GM23338 (cell line): ENCODE data around the gene MLLT3. TPM values are rescaled to one million over a fixed set of nuclear protein-coding genes. Genes with fewer than 3 reads are reported as not detected.

ENCODE experiments used
- ATAC-seq: fragments of 200-7000 bp; cut with Tn5 transposase; 3 replicates; pipeline ENCODE4 v1.9.1; 2020
- DNase-seq: peaks from one replicate; pipeline ENCODE4 v3.0.0-alpha.2; 2015; ENCODE audit warnings: low spot score
- H2AFZ ChIP-seq: fragments of 200-600 bp; sonication (generic); 2 replicates; pipeline ENCODE4 v1.8.0; 2016; ENCODE audit warnings: antibody characterized with exemption, mild to moderate bottlenecking, moderate library complexity
- H3F3A ChIP-seq: fragments of 200-600 bp; sonication (generic); replicated peaks from 2 replicates; pipeline ENCODE4 v1.8.0; 2017; ENCODE audit warnings: antibody characterized with exemption, mixed run types, low read depth
- H3K27ac ChIP-seq: fragments of 200-600 bp; sonication (generic); 2 replicates; pipeline ENCODE4 v1.6.1; 2016; ENCODE audit warnings: low read depth
- H3K27me3 ChIP-seq: fragments of 200-600 bp; sonication (generic); 2 replicates; pipeline ENCODE4 v1.8.0; 2016; ENCODE audit warnings: mild to moderate bottlenecking, mixed run types, moderate library complexity; ENCODE audit not compliant: insufficient read depth
- H3K36me3 ChIP-seq: fragments of 200-600 bp; sonication (generic); 2 replicates; pipeline ENCODE4 v1.8.0; 2016; ENCODE audit warnings: mild to moderate bottlenecking; ENCODE audit not compliant: insufficient read depth
- H3K4me1 ChIP-seq: fragments of 200-600 bp; sonication (generic); 2 replicates; pipeline ENCODE4 v1.8.0; 2016; ENCODE audit warnings: mild to moderate bottlenecking, moderate library complexity; ENCODE audit not compliant: insufficient read depth
- H3K4me2 ChIP-seq: fragments of 200-600 bp; sonication (generic); 2 replicates; pipeline ENCODE4 v1.7.1; 2017; ENCODE audit warnings: mixed run types
- H3K4me3 ChIP-seq: fragments of 200-600 bp; sonication (generic); 2 replicates; pipeline ENCODE4 v1.6.1; 2016; ENCODE audit warnings: mixed run types
- H3K79me2 ChIP-seq: fragments of 200-600 bp; sonication (generic); replicated peaks from 2 replicates; pipeline ENCODE4 v1.8.0; 2017; ENCODE audit warnings: mild to moderate bottlenecking; ENCODE audit not compliant: insufficient read depth
- H3K9me2 ChIP-seq: fragments of 200-600 bp; sonication (generic); 2 replicates; pipeline ENCODE4 v1.8.0; 2017; ENCODE audit not compliant: insufficient read depth
- H4K20me1 ChIP-seq: fragments of 200-600 bp; sonication (generic); replicated peaks from 2 replicates; pipeline ENCODE4 v1.8.0; 2017; ENCODE audit warnings: mild to moderate bottlenecking; ENCODE audit not compliant: insufficient read depth
- H3K27ac Mint-ChIP-seq: 2 replicates; pipeline ENCODE4 v1.8.0; 2020; ENCODE audit warnings: inconsistent platforms, mild to moderate bottlenecking, moderate library complexity, mixed read lengths
- H3K27me3 Mint-ChIP-seq: 3 replicates; pipeline ENCODE4 v1.8.0; 2022; ENCODE audit warnings: low read depth, mild to moderate bottlenecking, moderate library complexity, mixed read lengths, inconsistent platforms; ENCODE audit not compliant: insufficient read depth, poor library complexity
- H3K36me3 Mint-ChIP-seq: 3 replicates; pipeline ENCODE4 v1.8.0; 2021; ENCODE audit warnings: low read depth, mild to moderate bottlenecking, inconsistent platforms, moderate library complexity, mixed read lengths
- H3K4me1 Mint-ChIP-seq: 3 replicates; pipeline ENCODE4 v1.8.0; 2020; ENCODE audit warnings: mild to moderate bottlenecking, inconsistent platforms, mixed read lengths
- H3K4me3 Mint-ChIP-seq: 3 replicates; pipeline ENCODE4 v1.8.0; 2021; ENCODE audit warnings: moderate library complexity, mild to moderate bottlenecking, inconsistent platforms, mixed read lengths
- H3K9me3 Mint-ChIP-seq: 3 replicates; pipeline ENCODE4 v1.8.0; 2020; ENCODE audit warnings: moderate library complexity, mild to moderate bottlenecking, inconsistent platforms, mixed read lengths
- EZH2 ChIP-seq: fragments of 200-600 bp; sonication (generic); IDR thresholded peaks from one replicate; pipeline ENCODE4 v1.8.0; 2017; ENCODE audit warnings: antibody characterized with exemption, mild to moderate bottlenecking, low read depth; ENCODE audit not compliant: unreplicated experiment
- JUNB ChIP-seq: IDR thresholded peaks from one replicate; pipeline ENCODE4 v1.6.1; 2016; ENCODE audit warnings: antibody characterized with exemption; ENCODE audit not compliant: unreplicated experiment
- NANOG ChIP-seq: IDR thresholded peaks from 2 replicates; pipeline ENCODE4 v1.6.1; 2016; ENCODE audit warnings: antibody characterized with exemption, borderline replicate concordance
- ZNF331 ChIP-seq: fragments of 250-450 bp; sonication (Bioruptor Pico); IDR thresholded peaks from 2 replicates; pipeline ENCODE4 v1.5.0; 2020; ENCODE audit warnings: low read depth, mild to moderate bottlenecking, moderate library complexity
- polyA plus RNA-seq: library from polyadenylated mRNA; unstranded; fragments of >200 nt; fragmentation: Nextera tagmentation; extraction: Ambion mirVana; gene quantifications from 2 replicates; pipeline ENCODE4 v1.2.1, GENCODE V29; 2016
- total RNA-seq: library from RNA; depleted of rRNA; stranded (reverse); fragments of >200 nt; shearing (Covaris generic); gene quantifications from 2 replicates; pipeline ENCODE4 v1.2.3, GENCODE V29; 2014
- TF ChIP-seq, protein P1 (sequence below): fragments of 250-450 bp; sonication (Bioruptor Pico); IDR thresholded peaks from 2 replicates; pipeline ENCODE4 v1.5.0; 2020; ENCODE audit warnings: mild to moderate bottlenecking, moderate library complexity
- TF ChIP-seq, protein P2 (sequence below): IDR thresholded peaks from 2 replicates; pipeline ENCODE4 v1.6.1; 2016; ENCODE audit warnings: antibody characterized with exemption
- TF ChIP-seq, protein P3 (sequence below): IDR thresholded peaks from one replicate; pipeline ENCODE4 v1.6.1; 2018; ENCODE audit warnings: antibody characterized with exemption; ENCODE audit not compliant: unreplicated experiment

The MLLT3 gene
- total and polyA plus RNA-seq, 2 experiments from 2014 or later: 7.5 to 9.5 TPM

DNA sequence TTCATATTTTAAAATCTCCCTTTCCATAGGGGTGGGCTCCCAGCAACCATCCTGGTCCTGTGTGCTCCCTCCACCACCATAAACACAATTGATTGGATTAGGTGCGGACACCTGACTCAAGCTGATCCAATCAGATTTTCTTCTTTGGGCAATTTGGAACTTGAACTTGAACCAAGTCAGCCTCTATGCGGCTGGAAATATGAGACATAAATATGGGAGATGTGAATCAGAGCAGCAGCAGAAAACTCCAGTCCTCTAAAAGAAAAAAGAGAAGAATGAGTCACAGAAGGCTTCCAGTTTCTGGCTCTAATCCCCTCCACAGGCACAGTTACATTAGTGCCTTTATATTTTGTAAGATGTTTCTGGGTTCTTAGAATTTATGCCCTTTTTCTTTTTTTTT is 306.6 kb downstream of the MLLT3 start:
- H3K4me3 Mint-ChIP-seq: no peak overlapping the region
- no peak overlapping the region for H2AFZ ChIP-seq
- H3K27ac ChIP-seq: no peak overlapping the region
- no peak overlapping the region for H3K4me3 ChIP-seq
- no peaks in the 10 kb centered on the region; the same call in 2 of the 3 replicates for H3K9me3 Mint-ChIP-seq
- H3K36me3 ChIP-seq: no peaks in the 10 kb centered on the region
- no peak overlapping the region for H3K27ac Mint-ChIP-seq
- DNase-seq (no peak), ATAC-seq (no peak)
- no peaks in the 10 kb centered on the region for H3K79me2 ChIP-seq
- no peaks in the 10 kb centered on the region; the same call in none of the 2 replicates for H3K9me2 ChIP-seq
- TF ChIP-seq ZNF331 (no peak), JUNB (no peak), EZH2 (no peak)
- TF ChIP-seq, protein P1, sequence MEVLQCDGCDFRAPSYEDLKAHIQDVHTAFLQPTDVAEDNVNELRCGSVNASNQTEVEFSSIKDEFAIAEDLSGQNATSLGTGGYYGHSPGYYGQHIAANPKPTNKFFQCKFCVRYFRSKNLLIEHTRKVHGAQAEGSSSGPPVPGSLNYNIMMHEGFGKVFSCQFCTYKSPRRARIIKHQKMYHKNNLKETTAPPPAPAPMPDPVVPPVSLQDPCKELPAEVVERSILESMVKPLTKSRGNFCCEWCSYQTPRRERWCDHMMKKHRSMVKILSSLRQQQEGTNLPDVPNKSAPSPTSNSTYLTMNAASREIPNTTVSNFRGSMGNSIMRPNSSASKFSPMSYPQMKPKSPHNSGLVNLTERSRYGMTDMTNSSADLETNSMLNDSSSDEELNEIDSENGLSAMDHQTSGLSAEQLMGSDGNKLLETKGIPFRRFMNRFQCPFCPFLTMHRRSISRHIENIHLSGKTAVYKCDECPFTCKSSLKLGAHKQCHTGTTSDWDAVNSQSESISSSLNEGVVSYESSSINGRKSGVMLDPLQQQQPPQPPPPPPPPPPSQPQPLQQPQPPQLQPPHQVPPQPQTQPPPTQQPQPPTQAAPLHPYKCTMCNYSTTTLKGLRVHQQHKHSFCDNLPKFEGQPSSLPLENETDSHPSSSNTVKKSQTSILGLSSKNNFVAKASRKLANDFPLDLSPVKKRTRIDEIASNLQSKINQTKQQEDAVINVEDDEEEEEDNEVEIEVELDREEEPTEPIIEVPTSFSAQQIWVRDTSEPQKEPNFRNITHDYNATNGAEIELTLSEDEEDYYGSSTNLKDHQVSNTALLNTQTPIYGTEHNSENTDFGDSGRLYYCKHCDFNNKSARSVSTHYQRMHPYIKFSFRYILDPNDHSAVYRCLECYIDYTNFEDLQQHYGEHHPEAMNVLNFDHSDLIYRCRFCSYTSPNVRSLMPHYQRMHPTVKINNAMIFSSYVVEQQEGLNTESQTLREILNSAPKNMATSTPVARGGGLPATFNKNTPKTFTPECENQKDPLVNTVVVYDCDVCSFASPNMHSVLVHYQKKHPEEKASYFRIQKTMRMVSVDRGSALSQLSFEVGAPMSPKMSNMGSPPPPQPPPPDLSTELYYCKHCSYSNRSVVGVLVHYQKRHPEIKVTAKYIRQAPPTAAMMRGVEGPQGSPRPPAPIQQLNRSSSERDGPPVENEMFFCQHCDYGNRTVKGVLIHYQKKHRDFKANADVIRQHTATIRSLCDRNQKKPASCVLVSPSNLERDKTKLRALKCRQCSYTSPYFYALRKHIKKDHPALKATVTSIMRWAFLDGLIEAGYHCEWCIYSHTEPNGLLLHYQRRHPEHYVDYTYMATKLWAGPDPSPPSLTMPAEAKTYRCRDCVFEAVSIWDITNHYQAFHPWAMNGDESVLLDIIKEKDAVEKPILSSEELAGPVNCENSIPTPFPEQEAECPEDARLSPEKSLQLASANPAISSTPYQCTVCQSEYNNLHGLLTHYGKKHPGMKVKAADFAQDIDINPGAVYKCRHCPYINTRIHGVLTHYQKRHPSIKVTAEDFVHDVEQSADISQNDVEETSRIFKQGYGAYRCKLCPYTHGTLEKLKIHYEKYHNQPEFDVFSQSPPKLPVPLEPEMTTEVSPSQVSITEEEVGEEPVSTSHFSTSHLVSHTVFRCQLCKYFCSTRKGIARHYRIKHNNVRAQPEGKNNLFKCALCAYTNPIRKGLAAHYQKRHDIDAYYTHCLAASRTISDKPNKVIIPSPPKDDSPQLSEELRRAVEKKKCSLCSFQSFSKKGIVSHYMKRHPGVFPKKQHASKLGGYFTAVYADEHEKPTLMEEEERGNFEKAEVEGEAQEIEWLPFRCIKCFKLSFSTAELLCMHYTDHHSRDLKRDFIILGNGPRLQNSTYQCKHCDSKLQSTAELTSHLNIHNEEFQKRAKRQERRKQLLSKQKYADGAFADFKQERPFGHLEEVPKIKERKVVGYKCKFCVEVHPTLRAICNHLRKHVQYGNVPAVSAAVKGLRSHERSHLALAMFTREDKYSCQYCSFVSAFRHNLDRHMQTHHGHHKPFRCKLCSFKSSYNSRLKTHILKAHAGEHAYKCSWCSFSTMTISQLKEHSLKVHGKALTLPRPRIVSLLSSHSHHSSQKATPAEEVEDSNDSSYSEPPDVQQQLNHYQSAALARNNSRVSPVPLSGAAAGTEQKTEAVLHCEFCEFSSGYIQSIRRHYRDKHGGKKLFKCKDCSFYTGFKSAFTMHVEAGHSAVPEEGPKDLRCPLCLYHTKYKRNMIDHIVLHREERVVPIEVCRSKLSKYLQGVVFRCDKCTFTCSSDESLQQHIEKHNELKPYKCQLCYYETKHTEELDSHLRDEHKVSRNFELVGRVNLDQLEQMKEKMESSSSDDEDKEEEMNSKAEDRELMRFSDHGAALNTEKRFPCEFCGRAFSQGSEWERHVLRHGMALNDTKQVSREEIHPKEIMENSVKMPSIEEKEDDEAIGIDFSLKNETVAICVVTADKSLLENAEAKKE (CRISPR knock-in tag): no peak
- TF ChIP-seq, protein P2, sequence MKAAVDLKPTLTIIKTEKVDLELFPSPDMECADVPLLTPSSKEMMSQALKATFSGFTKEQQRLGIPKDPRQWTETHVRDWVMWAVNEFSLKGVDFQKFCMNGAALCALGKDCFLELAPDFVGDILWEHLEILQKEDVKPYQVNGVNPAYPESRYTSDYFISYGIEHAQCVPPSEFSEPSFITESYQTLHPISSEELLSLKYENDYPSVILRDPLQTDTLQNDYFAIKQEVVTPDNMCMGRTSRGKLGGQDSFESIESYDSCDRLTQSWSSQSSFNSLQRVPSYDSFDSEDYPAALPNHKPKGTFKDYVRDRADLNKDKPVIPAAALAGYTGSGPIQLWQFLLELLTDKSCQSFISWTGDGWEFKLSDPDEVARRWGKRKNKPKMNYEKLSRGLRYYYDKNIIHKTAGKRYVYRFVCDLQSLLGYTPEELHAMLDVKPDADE: no peak
- H4K20me1 ChIP-seq: no peaks in the 10 kb centered on the region
- H3K36me3 Mint-ChIP-seq: no peaks in the 10 kb centered on the region
- H3K4me1 ChIP-seq: no peaks in the 10 kb centered on the region
- no peaks in the 10 kb centered on the region; the same call in 2 of the 3 replicates for H3K4me1 Mint-ChIP-seq
- no peak overlapping the region for H3K4me2 ChIP-seq
- H3F3A ChIP-seq: no peaks in the 10 kb centered on the region
- H3K27me3 ChIP-seq: no peaks in the 10 kb centered on the region
- peaks cover 4% of the 10 kb centered on the region for H3K27me3 Mint-ChIP-seq

DNA sequence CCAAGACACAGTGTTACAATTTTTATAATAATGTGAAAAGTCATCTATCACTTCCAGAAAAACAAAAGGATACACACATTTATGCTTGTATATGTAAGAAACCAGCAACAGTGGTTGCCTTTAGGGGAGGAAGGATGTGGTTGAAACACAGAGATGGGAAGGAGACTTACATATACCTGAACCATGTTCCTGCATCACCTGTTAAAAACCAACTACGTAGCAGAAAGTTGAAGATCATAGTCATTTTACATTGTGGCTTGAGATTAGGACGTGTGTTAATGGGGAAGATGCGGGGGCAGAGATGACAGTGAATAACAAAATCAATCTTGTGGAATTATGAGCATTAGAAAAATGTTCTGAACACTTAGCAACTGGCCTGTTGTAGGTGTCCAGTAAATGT is 307.3 kb downstream of the MLLT3 start:
- Histone ChIP-seq H3K4me2 (no peak overlapping the region), H4K20me1 (no peaks in the 10 kb centered on the region)
- TF ChIP-seq NANOG: no peak
- TF ChIP-seq JUNB: no peak
- TF ChIP-seq, protein P3, sequence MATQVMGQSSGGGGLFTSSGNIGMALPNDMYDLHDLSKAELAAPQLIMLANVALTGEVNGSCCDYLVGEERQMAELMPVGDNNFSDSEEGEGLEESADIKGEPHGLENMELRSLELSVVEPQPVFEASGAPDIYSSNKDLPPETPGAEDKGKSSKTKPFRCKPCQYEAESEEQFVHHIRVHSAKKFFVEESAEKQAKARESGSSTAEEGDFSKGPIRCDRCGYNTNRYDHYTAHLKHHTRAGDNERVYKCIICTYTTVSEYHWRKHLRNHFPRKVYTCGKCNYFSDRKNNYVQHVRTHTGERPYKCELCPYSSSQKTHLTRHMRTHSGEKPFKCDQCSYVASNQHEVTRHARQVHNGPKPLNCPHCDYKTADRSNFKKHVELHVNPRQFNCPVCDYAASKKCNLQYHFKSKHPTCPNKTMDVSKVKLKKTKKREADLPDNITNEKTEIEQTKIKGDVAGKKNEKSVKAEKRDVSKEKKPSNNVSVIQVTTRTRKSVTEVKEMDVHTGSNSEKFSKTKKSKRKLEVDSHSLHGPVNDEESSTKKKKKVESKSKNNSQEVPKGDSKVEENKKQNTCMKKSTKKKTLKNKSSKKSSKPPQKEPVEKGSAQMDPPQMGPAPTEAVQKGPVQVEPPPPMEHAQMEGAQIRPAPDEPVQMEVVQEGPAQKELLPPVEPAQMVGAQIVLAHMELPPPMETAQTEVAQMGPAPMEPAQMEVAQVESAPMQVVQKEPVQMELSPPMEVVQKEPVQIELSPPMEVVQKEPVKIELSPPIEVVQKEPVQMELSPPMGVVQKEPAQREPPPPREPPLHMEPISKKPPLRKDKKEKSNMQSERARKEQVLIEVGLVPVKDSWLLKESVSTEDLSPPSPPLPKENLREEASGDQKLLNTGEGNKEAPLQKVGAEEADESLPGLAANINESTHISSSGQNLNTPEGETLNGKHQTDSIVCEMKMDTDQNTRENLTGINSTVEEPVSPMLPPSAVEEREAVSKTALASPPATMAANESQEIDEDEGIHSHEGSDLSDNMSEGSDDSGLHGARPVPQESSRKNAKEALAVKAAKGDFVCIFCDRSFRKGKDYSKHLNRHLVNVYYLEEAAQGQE: no peak

More for the DNA sequence above, 307.3 kb downstream of the MLLT3 start:
- Histone ChIP-seq H3K27me3 (no peaks in the 10 kb centered on the region), H3K79me2 (no peaks in the 10 kb centered on the region), H3K36me3 (no peaks in the 10 kb centered on the region), H2AFZ (no peak overlapping the region), H3F3A (no peaks in the 10 kb centered on the region), H3K4me1 (no peaks in the 10 kb centered on the region), H3K9me2 (no peaks in the 10 kb centered on the region; the same call in none of the 2 replicates), H3K4me3 (no peak overlapping the region), H3K27ac (no peak overlapping the region)
- DNase-seq: no peak
- Mint-ChIP-seq H3K4me1 (no peaks in the 10 kb centered on the region; the same call in 2 of the 3 replicates), H3K9me3 (no peaks in the 10 kb centered on the region; the same call in 2 of the 3 replicates), H3K4me3 (no peak overlapping the region), H3K36me3 (no peaks in the 10 kb centered on the region), H3K27me3 (peaks cover 4% of the 10 kb centered on the region), H3K27ac (no peak overlapping the region)
- no peak for ATAC-seq
